ENCODE measurements around the gene MT1H.
A peak's percentile ranks its signal among the peaks of the same experiment; 100 is the strongest.
"Not testable (repeated sequence)": the region's sequence is repeated elsewhere in the genome, so short reads cannot be mapped to it uniquely, and the experiment has no call there.

The MT1H gene

GRCh38 chr16:56684926-56685590 lies 15.4 kb downstream of the MT1H start:
- no peak for DNase-seq (ENCODE audit: low read depth)

- DNase-seq (ENCODE audit: low read depth): no peak
Measured at GRCh38 chr16:56686758-56687157, 17.1 kb downstream of the MT1H start.

- peak; percentile 17 for DNase-seq (ENCODE audit: low read depth)
Measured at GRCh38 chr16:56688762-56689161, 19.1 kb downstream of the MT1H start.

- peak; percentile 35 for DNase-seq (ENCODE audit: low read depth)
Measured at GRCh38 chr16:56689171-56689570, 19.6 kb downstream of the MT1H start.

GRCh38 chr16:56690420-56691122 lies 21.0 kb downstream of the MT1H start:
- DNase-seq (ENCODE audit: low read depth): no peak

- peak; percentile 86 for DNase-seq (ENCODE audit: low read depth)
Measured at GRCh38 chr16:56691885-56692284, 22.3 kb downstream of the MT1H start.

GRCh38 chr16:56695246-56695645 lies 25.6 kb downstream of the MT1H start:
- DNase-seq (ENCODE audit: low read depth): no peak

- DNase-seq (ENCODE audit: low read depth): no peak
Measured at GRCh38 chr16:56697456-56698155, 28.0 kb downstream of the MT1H start.

- DNase-seq (ENCODE audit: low read depth): no peak
Measured at GRCh38 chr16:56700195-56700594, 30.6 kb downstream of the MT1H start.

- DNase-seq (ENCODE audit: low read depth): no peak
Measured at GRCh38 chr16:56700631-56701030, 31.0 kb downstream of the MT1H start.

GRCh38 chr16:56701534-56701933 lies 31.9 kb downstream of the MT1H start:
- no peak for DNase-seq (ENCODE audit: low read depth)

- no peak for DNase-seq (ENCODE audit: low read depth)
Measured at GRCh38 chr16:56702836-56703235, 33.2 kb downstream of the MT1H start.

GRCh38 chr16:56708525-56709442 lies 39.2 kb downstream of the MT1H start:
- DNase-seq (ENCODE audit: low read depth): no peak

GRCh38 chr16:56709443-56710040 lies 39.9 kb downstream of the MT1H start:
- no peak for DNase-seq (ENCODE audit: low read depth)

GRCh38 chr16:56710181-56710737 lies 40.6 kb downstream of the MT1H start:
- DNase-seq (ENCODE audit: low read depth): no peak

GRCh38 chr16:56711862-56712261 lies 42.2 kb downstream of the MT1H start:
- peak; percentile 25 for DNase-seq (ENCODE audit: low read depth)

- no peak for DNase-seq (ENCODE audit: low read depth)
Measured at GRCh38 chr16:56713794-56714193, 44.2 kb downstream of the MT1H start.

- no peak for DNase-seq (ENCODE audit: low read depth)
Measured at GRCh38 chr16:56715126-56715525, 45.5 kb downstream of the MT1H start.

- DNase-seq (ENCODE audit: low read depth): no peak
Measured at GRCh38 chr16:56716761-56717160, 47.1 kb downstream of the MT1H start.

GRCh38 chr16:56717532-56717931 lies 47.9 kb downstream of the MT1H start:
- not testable (repeated sequence) for DNase-seq (ENCODE audit: low read depth)

Measured in ELR (cell line).